HG02970 (cell line): ENCODE data around the gene ERCC2.
"Not testable (repeated sequence)": the region's sequence is repeated elsewhere in the genome, so short reads cannot be mapped to it uniquely, and the experiment has no call there.

Source experiments
- ATAC-seq: cut with Tn5 transposase; IDR thresholded peaks from one replicate; pipeline ENCODE4 v1.9.1; 2021; ENCODE audit warnings: mild to moderate bottlenecking, moderate library complexity, moderate number of reproducible peaks; ENCODE audit not compliant: unreplicated experiment, low FRiP score

ERCC2 gene

GRCh38 chr19:45340232-45340898 lies 30.0 kb downstream of the ERCC2 start, which contains the start of gene KLC3:
Gene KLC3 (plus strand): TSS chr19:45340750. CDS start chr19:45345542, 4,792 bp downstream.
- no peak for ATAC-seq

- ATAC-seq, result no peak
These were observed 30.7 kb downstream of the ERCC2 start for GRCh38 chr19:45339629-45340028.

- no peak for ATAC-seq
These were observed 33.6 kb downstream of the ERCC2 start for GRCh38 chr19:45336696-45337251.

- ATAC-seq, result not testable (repeated sequence)
These were observed 35.5 kb downstream of the ERCC2 start for GRCh38 chr19:45334881-45335280.

GRCh38 chr19:45333609-45334303 lies 36.6 kb downstream of the ERCC2 start:
- ATAC-seq, result no peak

- no peak for ATAC-seq
These were observed 39.0 kb downstream of the ERCC2 start for GRCh38 chr19:45331411-45331810.

GRCh38 chr19:45327404-45328143 lies 42.8 kb downstream of the ERCC2 start:
- ATAC-seq, result no peak

- ATAC-seq, result no peak
These were observed 45.9 kb downstream of the ERCC2 start for GRCh38 chr19:45324349-45324907.

- ATAC-seq, result no peak
These were observed 46.7 kb downstream of the ERCC2 start for GRCh38 chr19:45323671-45324081.

GRCh38 chr19:45322744-45323281 lies 47.6 kb downstream of the ERCC2 start, which contains the start of gene CKM:
Gene CKM (minus strand): TSS chr19:45322875. CDS start chr19:45319713, 3,162 bp downstream.
- no peak for ATAC-seq

GRCh38 chr19:45322311-45322710 lies 48.1 kb downstream of the ERCC2 start:
- ATAC-seq, result no peak

- no peak for ATAC-seq
These were observed 48.5 kb downstream of the ERCC2 start for GRCh38 chr19:45321848-45322247.

GRCh38 chr19:45320997-45321775 lies 49.2 kb downstream of the ERCC2 start:
- no peak for ATAC-seq

- ATAC-seq, result no peak
These were observed 55.1 kb downstream of the ERCC2 start for GRCh38 chr19:45315304-45315703.

GRCh38 chr19:45314708-45315245 lies 55.6 kb downstream of the ERCC2 start:
- ATAC-seq, result no peak

- ATAC-seq, result not testable (repeated sequence)
These were observed 58.1 kb downstream of the ERCC2 start for GRCh38 chr19:45312285-45312684.

- no peak for ATAC-seq
These were observed 58.8 kb downstream of the ERCC2 start for GRCh38 chr19:45311621-45312020.

- not testable (repeated sequence) for ATAC-seq
These were observed 61.1 kb downstream of the ERCC2 start for GRCh38 chr19:45309322-45309721.

GRCh38 chr19:45307361-45307760 lies 63.0 kb downstream of the ERCC2 start:
- ATAC-seq, result no peak
